ENCODE results near the gene ALX3.

The ALX3 gene

DNA sequence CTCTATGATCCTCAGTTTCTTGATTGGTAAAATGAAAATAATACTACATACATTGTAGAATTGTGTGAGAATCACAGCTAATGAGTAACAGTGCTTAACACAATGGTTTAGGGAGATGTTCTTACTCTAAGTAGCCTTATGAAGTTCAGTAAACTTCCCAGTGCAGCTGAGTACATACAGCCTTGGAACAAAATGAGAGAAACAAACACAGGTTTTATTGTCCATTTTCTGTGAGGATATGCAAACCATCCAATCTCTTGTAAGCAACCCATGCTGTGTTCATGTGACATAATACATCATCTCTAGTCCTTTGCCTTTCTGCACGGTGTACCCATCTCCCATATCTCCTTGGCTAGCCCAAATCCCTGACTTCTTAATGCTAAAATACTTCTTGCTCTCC lies 50.7 kb downstream of the ALX3 start:
- H3K4me3 ChIP-seq (ENCODE audit: low read length) = no peak overlapping the region
- TF ChIP-seq, protein P1, sequence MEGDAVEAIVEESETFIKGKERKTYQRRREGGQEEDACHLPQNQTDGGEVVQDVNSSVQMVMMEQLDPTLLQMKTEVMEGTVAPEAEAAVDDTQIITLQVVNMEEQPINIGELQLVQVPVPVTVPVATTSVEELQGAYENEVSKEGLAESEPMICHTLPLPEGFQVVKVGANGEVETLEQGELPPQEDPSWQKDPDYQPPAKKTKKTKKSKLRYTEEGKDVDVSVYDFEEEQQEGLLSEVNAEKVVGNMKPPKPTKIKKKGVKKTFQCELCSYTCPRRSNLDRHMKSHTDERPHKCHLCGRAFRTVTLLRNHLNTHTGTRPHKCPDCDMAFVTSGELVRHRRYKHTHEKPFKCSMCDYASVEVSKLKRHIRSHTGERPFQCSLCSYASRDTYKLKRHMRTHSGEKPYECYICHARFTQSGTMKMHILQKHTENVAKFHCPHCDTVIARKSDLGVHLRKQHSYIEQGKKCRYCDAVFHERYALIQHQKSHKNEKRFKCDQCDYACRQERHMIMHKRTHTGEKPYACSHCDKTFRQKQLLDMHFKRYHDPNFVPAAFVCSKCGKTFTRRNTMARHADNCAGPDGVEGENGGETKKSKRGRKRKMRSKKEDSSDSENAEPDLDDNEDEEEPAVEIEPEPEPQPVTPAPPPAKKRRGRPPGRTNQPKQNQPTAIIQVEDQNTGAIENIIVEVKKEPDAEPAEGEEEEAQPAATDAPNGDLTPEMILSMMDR (IDR thresholded peaks at IDR 0.05; ENCODE audit: insufficient read depth, low read depth, low read length, missing control alignments) = no peak
- DNase-seq (ENCODE audit: low read depth) = no peak

DNA sequence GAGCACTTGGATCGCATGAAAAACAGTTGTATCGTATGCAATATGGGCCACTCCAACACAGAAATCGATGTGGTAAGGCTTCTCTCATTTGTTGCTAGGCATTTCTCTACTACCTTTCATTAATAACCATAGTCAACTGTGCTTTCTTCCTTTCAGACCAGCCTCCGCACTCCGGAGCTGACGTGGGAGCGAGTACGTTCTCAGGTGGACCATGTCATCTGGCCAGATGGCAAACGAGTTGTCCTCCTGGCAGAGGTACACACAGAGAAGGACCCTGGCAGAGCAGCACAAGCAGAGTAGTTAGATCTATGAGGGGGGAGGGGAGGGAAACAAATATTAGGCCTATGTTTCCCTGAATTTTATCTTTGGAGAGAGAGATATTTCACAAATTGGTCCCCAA lies 52.1 kb downstream of the ALX3 start:
- DNase-seq (ENCODE audit: low read depth) = no peak
- TF ChIP-seq, protein P1 (IDR thresholded peaks at IDR 0.05; ENCODE audit: insufficient read depth, low read depth, low read length, missing control alignments) = no peak
- H3K4me3 ChIP-seq (ENCODE audit: low read length) = no peak overlapping the region

DNA sequence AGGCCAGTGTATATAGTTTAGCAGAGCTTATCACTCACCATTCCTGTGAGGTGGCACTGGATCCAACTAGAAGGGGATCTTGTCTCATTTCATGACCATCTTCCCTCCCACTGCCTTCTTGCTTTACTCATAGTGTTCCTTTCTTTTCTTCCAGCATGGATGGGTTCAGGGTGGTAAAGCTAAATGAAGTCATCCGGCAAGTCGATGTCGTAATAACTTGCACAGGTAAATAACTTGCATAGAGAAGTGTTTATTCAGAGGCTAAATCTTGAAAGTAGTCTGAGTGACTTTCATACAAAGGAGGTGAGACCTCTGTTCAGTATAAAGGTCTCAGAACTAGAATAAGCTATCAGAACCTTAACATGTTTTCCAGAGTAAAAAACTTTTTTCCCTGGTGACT lies 52.7 kb downstream of the ALX3 start:
- no peak overlapping the region for H3K4me3 ChIP-seq (ENCODE audit: low read length)
- peak; percentile 64 for DNase-seq (ENCODE audit: low read depth)
- TF ChIP-seq, protein P1 (IDR thresholded peaks at IDR 0.05; ENCODE audit: insufficient read depth, low read depth, low read length, missing control alignments) = no peak

DNA sequence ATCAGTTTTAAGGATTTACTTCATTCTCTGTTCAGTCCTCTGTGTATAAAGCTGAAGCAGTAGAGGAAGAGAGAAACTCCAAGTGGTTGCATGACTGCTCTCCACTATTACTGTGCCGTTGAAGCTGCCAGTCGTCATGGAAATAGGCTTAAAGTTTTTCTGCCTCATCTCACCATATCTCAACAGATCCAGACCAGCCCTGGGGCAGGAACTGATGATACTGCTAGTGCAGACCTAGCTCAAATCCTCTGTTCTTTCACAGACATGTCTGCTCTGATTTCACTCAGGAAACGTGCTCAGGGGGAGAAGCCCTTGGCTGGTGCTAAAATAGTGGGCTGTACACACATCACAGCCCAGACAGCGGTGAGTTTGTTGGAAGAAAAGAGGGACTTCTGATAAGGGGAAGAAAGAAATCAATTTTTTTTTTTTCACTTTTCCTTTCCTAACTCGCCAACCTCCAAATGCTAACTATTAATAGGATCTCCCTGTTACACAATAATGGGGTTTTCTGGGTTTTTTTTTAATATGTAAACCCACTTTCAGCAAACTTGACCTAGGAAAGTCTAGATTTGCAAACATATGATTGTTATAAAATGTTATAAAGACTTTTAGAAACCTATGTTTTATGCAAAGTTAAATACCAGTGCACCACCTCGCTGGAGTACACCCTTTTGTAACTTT lies 58.2 kb downstream of the ALX3 start:
- no peak for DNase-seq (ENCODE audit: low read depth)
- H3K4me3 ChIP-seq (ENCODE audit: low read length) = no peak overlapping the region
- TF ChIP-seq, protein P1 (IDR thresholded peaks at IDR 0.05; ENCODE audit: insufficient read depth, low read depth, low read length, missing control alignments) = no peak

DNA sequence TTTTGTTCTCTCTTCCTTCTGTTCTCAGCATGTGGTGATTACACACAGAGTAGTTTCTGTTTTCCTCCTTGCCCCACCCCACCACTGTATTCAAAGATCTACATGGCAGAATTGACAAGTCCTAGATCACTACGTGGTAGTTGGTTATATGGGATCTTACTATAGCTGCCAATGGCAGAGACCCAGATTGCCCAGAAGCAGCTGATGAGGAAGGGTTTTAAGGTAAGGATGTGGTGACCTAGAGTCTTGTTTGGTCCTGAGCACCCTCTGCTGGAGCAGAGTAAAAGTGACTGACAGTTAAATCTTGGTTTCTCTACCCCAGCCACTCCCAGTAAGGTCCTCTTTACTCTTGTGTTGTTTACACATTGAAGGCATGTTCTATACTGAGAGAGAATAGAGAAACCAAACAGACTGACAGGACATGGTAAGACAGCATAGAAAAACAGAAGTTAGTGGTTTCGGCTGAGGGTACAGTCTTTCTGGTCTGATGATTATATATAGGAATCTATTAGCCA lies 58.9 kb downstream of the ALX3 start:
- TF ChIP-seq, protein P1 (IDR thresholded peaks at IDR 0.05; ENCODE audit: insufficient read depth, low read depth, low read length, missing control alignments) = peak; percentile 72
- H3K4me3 ChIP-seq (ENCODE audit: low read length) = no peak overlapping the region

More for the DNA sequence above, 58.9 kb downstream of the ALX3 start:
- DNase-seq (ENCODE audit: low read depth) = peak; percentile 74
